ENCODE data around the gene HGFAC. TPM values are rescaled to one million over a fixed set of nuclear protein-coding genes. Genes with fewer than 3 reads are reported as not detected.

HGFAC gene
- total and polyA plus RNA-seq, 2 experiments from 2014 or later = 0.87 to 1.7 TPM

GRCh38 chr4:3445111-3445820 is 3.5 kb downstream of the HGFAC start:
- H3K4me2 ChIP-seq = no peak overlapping the region
- no peaks in the 10 kb centered on the region for H3K36me3 ChIP-seq (replicated peaks; ENCODE audit: insufficient read depth, low read depth)
- H3K27ac ChIP-seq = no peak overlapping the region
- 97% methylated on average over 25 of the region's 34 CpGs for WGBS (ENCODE audit: low lambda C conversion rate, missing lambda C conversion rate)
- no peaks in the 10 kb centered on the region for H3K9me3 ChIP-seq (ENCODE audit: low read depth)
- H3K9me2 ChIP-seq (replicated peaks; ENCODE audit: insufficient read depth) = no peaks in the 10 kb centered on the region
- H2AFZ ChIP-seq = no peak overlapping the region
- DNase-seq (ENCODE audit: low spot score) = no peak
- no peak overlapping the region for H3K4me3 ChIP-seq
- H4K20me1 ChIP-seq (ENCODE audit: insufficient read depth, poor library complexity, severe bottlenecking) = no peaks in the 10 kb centered on the region
- H3K4me1 ChIP-seq (ENCODE audit: insufficient read depth) = no peaks in the 10 kb centered on the region
- no peaks in the 10 kb centered on the region for H3K27me3 ChIP-seq
- H3K79me2 ChIP-seq = no peaks in the 10 kb centered on the region
- TF ChIP-seq CTCF (IDR thresholded peaks at IDR 0.05; ENCODE audit: poor library complexity) (no peak), EZH2 (IDR thresholded peaks at IDR 0.05; ENCODE audit: borderline replicate concordance) (no peak), EZH2phosphoT487 (IDR thresholded peaks at IDR 0.05; ENCODE audit: low read depth, severe bottlenecking, unreplicated experiment) (no peak)

- Histone ChIP-seq H3K27me3 (no peaks in the 10 kb centered on the region), H4K20me1 (ENCODE audit: insufficient read depth, poor library complexity, severe bottlenecking) (no peaks in the 10 kb centered on the region), H3K4me2 (no peak overlapping the region), H3K79me2 (no peaks in the 10 kb centered on the region), H3K36me3 (replicated peaks; ENCODE audit: insufficient read depth, low read depth) (no peaks in the 10 kb centered on the region), H3K9me3 (ENCODE audit: low read depth) (no peaks in the 10 kb centered on the region), H3K4me1 (ENCODE audit: insufficient read depth) (no peaks in the 10 kb centered on the region), H3K27ac (no peak overlapping the region), H3K4me3 (no peak overlapping the region), H2AFZ (no peak overlapping the region), H3K9me2 (replicated peaks; ENCODE audit: insufficient read depth) (no peaks in the 10 kb centered on the region)
- DNase-seq (ENCODE audit: low spot score) = no peak
- TF ChIP-seq EZH2phosphoT487 (IDR thresholded peaks at IDR 0.05; ENCODE audit: low read depth, severe bottlenecking, unreplicated experiment) (no peak), CTCF (IDR thresholded peaks at IDR 0.05; ENCODE audit: poor library complexity) (no peak), EZH2 (IDR thresholded peaks at IDR 0.05; ENCODE audit: borderline replicate concordance) (no peak)
- 98% methylated on average over 11 of the region's 34 CpGs for WGBS (ENCODE audit: low lambda C conversion rate, missing lambda C conversion rate)
These were observed 4.2 kb downstream of the HGFAC start for GRCh38 chr4:3445829-3446545.

GRCh38 chr4:3446631-3447320 is 5.0 kb downstream of the HGFAC start:
- no peaks in the 10 kb centered on the region for H3K9me3 ChIP-seq (ENCODE audit: low read depth)
- TF ChIP-seq EZH2phosphoT487 (IDR thresholded peaks at IDR 0.05; ENCODE audit: low read depth, severe bottlenecking, unreplicated experiment) = no peak
- TF ChIP-seq EZH2 (IDR thresholded peaks at IDR 0.05; ENCODE audit: borderline replicate concordance) = no peak
- no peak for TF ChIP-seq CTCF (IDR thresholded peaks at IDR 0.05; ENCODE audit: poor library complexity)
- H3K27ac ChIP-seq = no peak overlapping the region
- H3K36me3 ChIP-seq (replicated peaks; ENCODE audit: insufficient read depth, low read depth) = no peaks in the 10 kb centered on the region
- 100% methylated on average over 8 of the region's 22 CpGs for WGBS (ENCODE audit: low lambda C conversion rate, missing lambda C conversion rate)
- H3K4me3 ChIP-seq = no peak overlapping the region
- no peak for DNase-seq (ENCODE audit: low spot score)
- H3K9me2 ChIP-seq (replicated peaks; ENCODE audit: insufficient read depth) = no peaks in the 10 kb centered on the region
- H3K4me1 ChIP-seq (ENCODE audit: insufficient read depth) = peaks cover under 1% of the 10 kb centered on the region
- H4K20me1 ChIP-seq (ENCODE audit: insufficient read depth, poor library complexity, severe bottlenecking) = no peaks in the 10 kb centered on the region
- no peak overlapping the region for H2AFZ ChIP-seq
- no peaks in the 10 kb centered on the region for H3K27me3 ChIP-seq
- no peak overlapping the region for H3K4me2 ChIP-seq
- no peaks in the 10 kb centered on the region for H3K79me2 ChIP-seq

Data from hepatocyte (in vitro differentiated cells).